HFFc6 (cell line): Measurements from ENCODE around the gene MYPN. TPM values are rescaled to one million over a fixed set of nuclear protein-coding genes. Genes with fewer than 3 reads are reported as not detected.

Source experiments
- DNase-seq: peaks from one replicate; pipeline ENCODE4 v3.0.0-alpha.2; 2018
- H3K27ac Mint-ChIP-seq: 2 replicates; pipeline ENCODE4 v1.8.0; 2020; ENCODE audit warnings: mild to moderate bottlenecking, mixed read lengths
- H3K27me3 Mint-ChIP-seq: 2 replicates; pipeline ENCODE4 v1.8.0; 2021; ENCODE audit warnings: mild to moderate bottlenecking, moderate library complexity, mixed read lengths; ENCODE audit not compliant: insufficient read depth
- H3K36me3 Mint-ChIP-seq: 2 replicates; pipeline ENCODE4 v1.8.0; 2021; ENCODE audit warnings: low read depth, mixed read lengths
- H3K4me1 Mint-ChIP-seq: 2 replicates; pipeline ENCODE4 v1.8.0; 2020; ENCODE audit warnings: low read depth, mixed read lengths
- H3K4me3 Mint-ChIP-seq: 2 replicates; pipeline ENCODE4 v1.8.0; 2020; ENCODE audit warnings: mild to moderate bottlenecking, moderate library complexity, mixed read lengths
- H3K9me3 Mint-ChIP-seq: 2 replicates; pipeline ENCODE4 v1.8.0; 2020; ENCODE audit warnings: mild to moderate bottlenecking, mixed read lengths
- total RNA-seq, 6 experiments: library from RNA; stranded (reverse); fragmentation: NEBNext Ultra II Directional; extraction: Animal tissue kit (Norgen Biotek cat#: 25700); gene quantifications; 2 replicates in 1 of 6; 3 replicates in 5 of 6; pipeline ENCODE4 v1.2.3, GENCODE V29; 2021
- TF ChIP-seq, protein P1 (sequence below): fragments of 200-600 bp; sonication (generic); IDR thresholded peaks from 2 replicates; pipeline ENCODE4 v1.5.0; 2021; ENCODE audit warnings: antibody characterized with exemption, mild to moderate bottlenecking

Gene MYPN
- total RNA-seq, 6 experiments from 2014 or later = 70.3 to 89.1 (median 80.1) TPM

DNA sequence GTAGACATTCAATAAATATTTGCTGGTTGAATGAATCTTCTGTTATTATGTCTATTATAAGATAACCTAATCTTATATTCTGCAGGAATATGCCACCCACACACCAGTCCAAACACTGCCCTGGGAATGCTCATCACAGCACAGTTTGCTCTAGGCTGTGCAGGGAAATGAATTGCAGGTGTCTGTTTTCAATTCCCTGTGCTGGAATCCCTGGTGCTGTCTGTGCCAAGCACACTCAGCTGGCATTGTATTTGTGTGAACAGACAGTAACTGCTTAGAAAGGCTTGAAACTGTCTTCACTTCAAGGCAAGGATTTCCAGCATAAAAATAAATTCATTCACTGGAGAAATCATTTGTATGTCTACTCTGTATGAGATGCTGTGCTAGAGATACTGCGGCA lies 102.4 kb downstream of the MYPN start:
- no peaks in the 10 kb centered on the region; the same call in none of the 2 replicates for H3K27me3 Mint-ChIP-seq
- peaks cover 12% of the 10 kb centered on the region; the same call in 1 of the 2 replicates for H3K4me1 Mint-ChIP-seq
- H3K9me3 Mint-ChIP-seq = no peaks in the 10 kb centered on the region
- no peak overlapping the region for H3K27ac Mint-ChIP-seq
- DNase-seq = no peak
- peaks cover 34% of the 10 kb centered on the region for H3K36me3 Mint-ChIP-seq
- TF ChIP-seq, protein P1, sequence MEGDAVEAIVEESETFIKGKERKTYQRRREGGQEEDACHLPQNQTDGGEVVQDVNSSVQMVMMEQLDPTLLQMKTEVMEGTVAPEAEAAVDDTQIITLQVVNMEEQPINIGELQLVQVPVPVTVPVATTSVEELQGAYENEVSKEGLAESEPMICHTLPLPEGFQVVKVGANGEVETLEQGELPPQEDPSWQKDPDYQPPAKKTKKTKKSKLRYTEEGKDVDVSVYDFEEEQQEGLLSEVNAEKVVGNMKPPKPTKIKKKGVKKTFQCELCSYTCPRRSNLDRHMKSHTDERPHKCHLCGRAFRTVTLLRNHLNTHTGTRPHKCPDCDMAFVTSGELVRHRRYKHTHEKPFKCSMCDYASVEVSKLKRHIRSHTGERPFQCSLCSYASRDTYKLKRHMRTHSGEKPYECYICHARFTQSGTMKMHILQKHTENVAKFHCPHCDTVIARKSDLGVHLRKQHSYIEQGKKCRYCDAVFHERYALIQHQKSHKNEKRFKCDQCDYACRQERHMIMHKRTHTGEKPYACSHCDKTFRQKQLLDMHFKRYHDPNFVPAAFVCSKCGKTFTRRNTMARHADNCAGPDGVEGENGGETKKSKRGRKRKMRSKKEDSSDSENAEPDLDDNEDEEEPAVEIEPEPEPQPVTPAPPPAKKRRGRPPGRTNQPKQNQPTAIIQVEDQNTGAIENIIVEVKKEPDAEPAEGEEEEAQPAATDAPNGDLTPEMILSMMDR = no peak
- H3K4me3 Mint-ChIP-seq = no peak overlapping the region

DNA sequence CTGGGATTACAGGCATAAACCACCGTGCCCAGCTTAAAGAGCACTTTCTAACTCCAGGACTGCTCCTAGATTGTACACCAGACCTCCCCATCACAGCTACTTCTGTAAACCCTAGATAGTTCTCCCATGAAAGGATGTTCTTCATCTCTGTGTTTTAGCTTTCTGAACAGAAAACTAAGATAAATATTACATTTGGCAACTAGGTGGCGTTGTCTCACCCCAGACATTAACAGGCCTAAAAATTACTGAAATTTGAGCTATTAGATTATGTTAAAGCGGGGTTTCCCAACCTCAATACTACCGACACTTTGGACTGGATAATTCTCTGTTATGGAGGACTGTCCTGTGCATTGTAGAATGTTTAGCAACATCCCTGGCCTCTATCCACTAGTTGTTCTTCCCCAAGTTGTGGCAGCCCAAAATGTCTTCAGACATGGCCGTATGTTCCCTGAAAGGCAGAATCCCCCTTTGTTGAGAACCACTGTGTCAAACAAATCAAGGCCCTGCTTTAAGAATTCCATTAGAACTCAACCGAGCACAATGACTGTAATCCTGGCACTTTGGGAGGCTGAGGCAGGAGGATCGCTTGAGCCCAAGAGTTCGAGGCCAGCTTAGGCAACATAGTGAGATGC lies 103.5 kb downstream of the MYPN start:
- Mint-ChIP-seq H3K27ac (no peak overlapping the region), H3K27me3 (no peaks in the 10 kb centered on the region; the same call in none of the 2 replicates), H3K4me3 (no peak overlapping the region), H3K36me3 (peaks cover 37% of the 10 kb centered on the region), H3K4me1 (peaks cover 15% of the 10 kb centered on the region; the same call in 1 of the 2 replicates), H3K9me3 (no peaks in the 10 kb centered on the region)
- DNase-seq = peak; percentile 28
- TF ChIP-seq, protein P1 = peak; percentile 88

DNA sequence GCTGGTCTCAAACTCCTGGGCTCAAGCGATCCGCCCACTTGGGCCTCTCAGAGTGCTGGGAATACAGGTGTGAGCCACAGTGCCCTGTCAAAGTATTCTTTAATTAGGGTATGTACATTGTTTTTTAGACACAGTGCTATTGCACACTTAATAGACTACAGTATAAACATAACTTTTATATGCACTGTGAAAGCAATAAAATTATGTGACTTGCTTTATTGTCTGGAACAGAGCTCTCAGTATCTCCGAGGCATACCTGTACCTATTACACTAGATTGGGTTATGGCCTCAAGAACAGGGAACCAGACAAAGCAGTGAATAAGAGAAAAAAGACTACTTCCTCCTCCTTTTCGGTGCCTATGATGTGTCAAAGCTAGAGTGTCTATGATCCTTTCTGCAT lies 109.5 kb downstream of the MYPN start:
- Mint-ChIP-seq H3K4me3 (no peak overlapping the region), H3K27me3 (no peaks in the 10 kb centered on the region; the same call in 1 of the 2 replicates)
- TF ChIP-seq, protein P1 = no peak

DNA sequence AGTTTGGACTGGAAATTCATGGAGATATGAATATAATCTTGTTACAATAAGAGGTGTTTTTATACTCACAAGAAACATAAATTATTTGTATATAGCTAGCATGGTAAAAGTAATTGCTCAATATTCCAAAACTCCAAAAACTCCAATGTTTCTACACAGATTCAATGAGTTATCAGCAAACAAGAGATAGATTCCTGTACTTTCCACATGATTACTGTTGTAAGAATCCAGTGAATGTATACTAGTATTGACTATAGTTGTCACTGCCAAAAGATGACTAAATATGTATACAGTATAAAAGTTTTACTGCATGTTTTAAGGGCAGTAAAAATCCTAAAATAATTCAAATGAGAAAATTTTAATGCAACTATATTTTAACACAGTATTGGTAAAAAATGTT lies 111.9 kb downstream of the MYPN start:
- Mint-ChIP-seq H3K27ac (no peak overlapping the region), H3K27me3 (no peaks in the 10 kb centered on the region; the same call in 1 of the 2 replicates), H3K4me3 (no peak overlapping the region), H3K9me3 (no peaks in the 10 kb centered on the region), H3K4me1 (peaks cover 13% of the 10 kb centered on the region), H3K36me3 (peaks cover 28% of the 10 kb centered on the region)
- TF ChIP-seq, protein P1 = no peak
- DNase-seq = no peak

More for the DNA sequence above, 109.5 kb downstream of the MYPN start:
- H3K4me1 Mint-ChIP-seq = peaks cover 6% of the 10 kb centered on the region; the same call in 1 of the 2 replicates
- DNase-seq = no peak
- H3K27ac Mint-ChIP-seq = no peak overlapping the region
- peaks cover 40% of the 10 kb centered on the region for H3K36me3 Mint-ChIP-seq
- no peaks in the 10 kb centered on the region for H3K9me3 Mint-ChIP-seq

DNA sequence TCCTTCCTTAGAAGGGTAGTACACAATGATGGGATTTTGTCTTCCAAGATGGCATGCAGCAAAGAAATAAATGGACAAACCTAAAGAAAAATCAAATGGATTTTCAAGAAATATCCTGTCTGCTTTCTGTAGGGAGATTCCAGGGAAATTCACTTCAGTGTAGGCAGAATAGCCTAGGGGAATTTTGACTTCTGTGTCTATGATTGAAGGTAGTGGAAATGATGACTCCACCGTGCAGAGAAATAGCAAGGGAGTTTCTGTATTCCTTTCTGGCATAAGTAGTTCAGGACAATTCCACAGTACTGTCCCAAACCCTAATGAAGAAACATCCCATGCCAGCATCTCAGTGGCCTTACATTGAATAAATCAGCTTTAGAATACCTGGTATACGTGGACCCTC lies 113.1 kb downstream of the MYPN start:
- peaks cover 13% of the 10 kb centered on the region for H3K4me1 Mint-ChIP-seq
- no peak overlapping the region for H3K4me3 Mint-ChIP-seq
- H3K27ac Mint-ChIP-seq = no peak overlapping the region
- DNase-seq = no peak
- H3K36me3 Mint-ChIP-seq = peaks cover 25% of the 10 kb centered on the region
- TF ChIP-seq, protein P1 = no peak
- H3K27me3 Mint-ChIP-seq = no peaks in the 10 kb centered on the region; the same call in 1 of the 2 replicates
- H3K9me3 Mint-ChIP-seq = no peaks in the 10 kb centered on the region
